HCEC 1CT (cell line): ENCODE measurements around the gene TRIOBP.

Source experiments
- DNase-seq: peaks from one replicate; pipeline ENCODE4 v3.0.0-alpha.2; 2017

TRIOBP gene

DNA sequence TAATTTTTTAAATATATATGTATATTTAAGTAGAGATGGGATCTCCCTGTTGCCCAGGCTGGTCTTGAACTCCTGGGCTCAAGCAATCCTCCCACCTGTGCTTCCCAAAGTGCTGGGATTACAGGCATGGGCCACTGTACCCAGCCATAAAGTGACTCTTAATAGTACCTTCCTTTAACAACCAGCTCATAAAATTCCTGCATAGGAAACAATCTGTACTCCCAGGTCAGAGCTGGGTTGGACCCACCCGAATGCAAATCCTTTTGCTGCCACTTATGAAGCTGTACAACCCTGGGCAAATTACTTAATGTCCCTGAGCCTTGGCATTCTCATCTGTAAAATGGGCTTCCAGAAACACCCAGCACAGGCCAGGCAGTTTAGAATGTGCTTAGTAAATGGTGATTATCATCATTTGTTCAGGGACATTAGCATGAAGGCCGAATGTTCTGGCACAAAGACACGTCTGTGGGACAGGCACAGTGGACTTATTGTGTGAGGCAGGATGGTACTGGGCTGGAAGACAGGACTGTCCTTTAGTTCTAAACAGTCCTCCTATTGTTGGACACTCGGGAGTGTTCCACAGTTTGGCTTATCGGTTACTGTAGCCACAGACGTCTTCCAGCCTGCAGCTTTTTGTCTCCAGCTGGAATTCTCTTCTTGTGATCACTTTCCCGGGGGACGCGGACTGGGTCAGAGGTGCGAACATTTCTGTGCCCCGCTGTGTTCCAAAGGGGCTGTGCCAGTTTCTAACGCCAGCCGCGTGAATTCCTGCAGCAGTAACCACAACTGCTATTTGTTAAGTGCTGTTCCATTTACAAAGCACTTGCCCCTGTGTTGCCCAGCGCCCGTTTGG, 32.4 kb upstream of the TRIOBP start:
- no peak for DNase-seq

DNA sequence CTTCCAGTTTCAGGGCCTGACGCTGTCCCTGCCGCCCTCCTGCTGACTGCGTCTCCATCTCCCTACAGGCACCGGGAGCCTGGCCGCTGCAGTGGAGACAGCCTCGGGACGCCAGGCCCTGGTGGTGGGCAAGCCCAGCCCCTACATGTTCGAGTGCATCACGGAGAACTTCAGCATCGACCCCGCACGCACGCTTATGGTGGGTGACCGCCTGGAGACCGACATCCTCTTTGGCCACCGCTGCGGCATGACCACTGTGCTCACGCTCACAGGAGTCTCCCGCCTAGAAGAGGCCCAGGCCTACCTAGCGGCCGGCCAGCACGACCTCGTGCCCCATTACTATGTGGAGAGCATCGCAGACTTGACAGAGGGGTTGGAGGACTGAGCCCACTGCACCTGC, 31.4 kb upstream of the TRIOBP start:
- DNase-seq, result no peak

DNA sequence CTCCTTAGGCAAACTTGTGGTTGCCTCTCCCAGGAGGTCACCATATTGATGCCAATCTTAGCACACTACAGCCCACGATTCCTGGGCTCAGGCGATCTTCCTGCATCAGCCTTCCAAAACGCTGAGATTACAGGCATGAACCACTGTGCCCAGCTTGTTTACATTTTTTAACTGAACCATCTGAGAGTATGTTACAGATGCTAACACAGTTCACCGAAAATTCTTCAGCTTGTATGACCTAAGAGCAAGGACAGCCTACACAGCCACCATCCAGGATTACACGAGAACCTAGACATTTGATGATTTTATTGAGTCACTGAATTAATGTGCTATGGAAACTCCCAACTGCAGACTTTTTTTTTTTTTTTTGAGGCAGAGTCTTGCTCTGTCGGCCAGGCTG, 27.3 kb upstream of the TRIOBP start:
- DNase-seq, result no peak

DNA sequence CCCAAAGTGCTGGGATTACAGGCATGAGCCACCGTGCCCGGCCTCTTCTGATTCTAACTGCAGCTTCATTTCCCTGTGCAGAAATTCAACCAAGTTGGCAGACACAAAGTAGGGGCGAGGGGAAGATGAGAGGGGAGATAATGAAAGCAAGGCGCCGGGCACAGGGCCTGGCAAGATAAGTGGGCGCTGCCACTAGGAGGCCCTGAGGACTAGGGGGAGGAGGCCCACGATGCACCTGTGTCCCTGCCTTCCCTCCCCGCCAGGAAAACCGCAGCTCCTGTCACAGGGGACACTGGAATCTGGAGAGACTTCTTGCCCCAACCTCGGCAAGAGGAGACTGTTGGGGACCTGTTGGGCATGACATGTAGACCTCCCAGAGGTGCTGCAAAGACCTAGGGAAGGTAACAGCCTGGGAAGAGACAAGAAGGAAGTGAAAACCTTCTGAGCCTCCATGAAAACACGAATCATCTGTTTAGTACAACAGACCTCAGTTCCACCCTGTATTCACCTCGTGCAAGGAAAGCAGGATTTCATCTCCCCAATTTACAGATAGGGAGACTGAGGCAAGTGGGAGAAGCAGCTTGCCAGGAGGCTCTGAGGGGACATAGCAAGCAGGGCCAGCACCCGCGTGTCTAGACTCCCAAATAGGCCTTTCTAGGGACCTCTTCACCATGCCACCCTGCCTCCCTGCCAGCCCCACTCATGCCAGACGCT, 24.5 kb upstream of the TRIOBP start:
- DNase-seq, result no peak

DNA sequence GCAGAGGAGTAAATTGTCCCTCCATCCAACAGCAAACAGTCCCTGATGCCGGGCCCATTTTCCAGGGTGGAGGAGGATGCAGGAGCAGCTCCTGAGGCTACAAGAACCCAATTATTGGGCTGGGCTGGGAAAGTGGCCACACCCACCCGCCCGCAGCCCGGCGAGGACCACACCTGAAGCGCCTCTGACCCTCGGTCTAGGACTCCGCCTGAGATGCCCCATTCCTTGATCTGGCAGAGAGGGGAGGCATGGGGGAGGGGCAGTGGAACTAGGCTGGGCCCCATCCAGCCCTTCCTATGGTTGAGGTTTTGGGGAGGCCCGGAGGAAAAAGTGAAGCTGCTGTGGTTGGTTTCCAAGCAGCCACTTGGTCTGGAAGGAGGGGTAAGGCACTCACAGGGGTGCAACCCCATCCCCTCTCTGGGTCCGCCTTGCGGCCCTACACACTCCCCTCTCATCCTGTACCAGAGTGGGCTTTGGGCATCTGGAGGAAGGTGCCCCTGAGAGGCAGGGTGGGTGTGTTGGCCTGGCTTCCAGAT, 23.9 kb upstream of the TRIOBP start:
- no peak for DNase-seq

DNA sequence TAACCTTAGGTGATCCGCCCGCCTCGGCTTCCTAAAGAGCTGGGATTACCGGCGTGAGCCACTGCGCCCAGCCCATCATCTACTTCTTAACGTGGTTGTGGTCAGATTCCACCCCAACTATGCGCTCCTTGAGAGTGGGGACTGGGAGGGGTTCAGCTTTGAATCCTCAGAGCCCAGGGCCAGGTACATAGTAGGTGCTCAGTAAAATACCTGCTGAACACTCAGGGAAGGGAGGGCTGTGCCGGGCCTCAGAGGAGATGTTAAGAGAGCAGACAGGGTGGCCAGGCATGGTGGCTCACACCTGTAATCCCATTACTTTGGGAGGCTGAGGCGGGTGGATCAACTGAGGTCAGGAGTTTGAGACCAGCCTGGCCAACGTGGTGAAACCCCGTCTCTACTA, 22.6 kb upstream of the TRIOBP start:
- DNase-seq, result no peak

DNA sequence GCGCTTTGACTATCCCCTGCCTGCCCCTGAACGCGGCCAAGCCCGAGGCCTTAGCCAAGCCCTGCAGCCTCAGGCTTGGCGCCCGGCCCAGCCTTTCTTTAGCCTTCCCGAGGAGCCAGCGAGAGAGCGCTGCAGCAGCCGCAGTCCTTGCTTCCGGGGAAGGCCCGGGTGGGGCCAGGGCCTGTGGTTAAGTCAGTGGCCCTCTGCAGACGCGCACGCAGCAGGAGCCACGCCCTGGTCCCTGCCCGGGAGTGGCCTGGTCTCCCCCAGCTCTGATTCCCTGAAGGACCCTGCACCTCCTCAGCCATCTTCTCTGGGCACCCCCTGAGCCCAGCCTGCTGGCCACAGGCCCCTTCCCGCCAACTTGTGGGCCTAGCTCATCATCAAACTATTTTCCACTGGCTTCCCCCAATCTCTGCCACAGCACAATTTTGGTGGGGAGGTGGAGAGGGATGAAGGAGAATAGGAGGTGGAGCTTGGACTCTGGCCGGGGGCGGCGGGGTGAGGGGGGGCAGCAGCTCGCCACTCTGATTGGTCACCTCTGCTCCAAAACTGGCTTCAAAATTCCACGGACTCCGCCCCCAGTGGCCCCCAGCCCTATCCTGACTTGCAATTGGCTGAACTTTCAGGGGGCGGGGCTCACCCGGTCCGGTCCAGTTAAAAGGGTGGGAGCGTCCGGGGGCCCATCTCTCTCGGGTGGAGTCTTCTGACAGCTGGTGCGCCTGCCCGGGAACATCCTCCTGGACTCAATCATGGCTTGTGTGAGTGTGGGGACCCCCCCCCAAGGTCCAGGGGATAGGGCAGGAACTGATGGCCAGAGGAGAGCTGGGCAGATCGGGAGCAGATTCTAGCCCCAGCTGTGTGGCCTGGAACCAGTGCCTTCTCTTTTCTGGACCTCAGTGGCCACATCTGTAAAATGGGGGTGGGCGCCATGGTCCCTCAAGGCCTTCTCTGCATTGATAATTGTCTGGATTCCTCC, 21.6 kb upstream of the TRIOBP start, which contains the start of gene LGALS1:
LGALS1 (plus strand) TSS at position 686 of the 979 bp plus-strand sequence; CDS start at position 753, 67 bp downstream.
- peak; percentile 97 for DNase-seq

DNA sequence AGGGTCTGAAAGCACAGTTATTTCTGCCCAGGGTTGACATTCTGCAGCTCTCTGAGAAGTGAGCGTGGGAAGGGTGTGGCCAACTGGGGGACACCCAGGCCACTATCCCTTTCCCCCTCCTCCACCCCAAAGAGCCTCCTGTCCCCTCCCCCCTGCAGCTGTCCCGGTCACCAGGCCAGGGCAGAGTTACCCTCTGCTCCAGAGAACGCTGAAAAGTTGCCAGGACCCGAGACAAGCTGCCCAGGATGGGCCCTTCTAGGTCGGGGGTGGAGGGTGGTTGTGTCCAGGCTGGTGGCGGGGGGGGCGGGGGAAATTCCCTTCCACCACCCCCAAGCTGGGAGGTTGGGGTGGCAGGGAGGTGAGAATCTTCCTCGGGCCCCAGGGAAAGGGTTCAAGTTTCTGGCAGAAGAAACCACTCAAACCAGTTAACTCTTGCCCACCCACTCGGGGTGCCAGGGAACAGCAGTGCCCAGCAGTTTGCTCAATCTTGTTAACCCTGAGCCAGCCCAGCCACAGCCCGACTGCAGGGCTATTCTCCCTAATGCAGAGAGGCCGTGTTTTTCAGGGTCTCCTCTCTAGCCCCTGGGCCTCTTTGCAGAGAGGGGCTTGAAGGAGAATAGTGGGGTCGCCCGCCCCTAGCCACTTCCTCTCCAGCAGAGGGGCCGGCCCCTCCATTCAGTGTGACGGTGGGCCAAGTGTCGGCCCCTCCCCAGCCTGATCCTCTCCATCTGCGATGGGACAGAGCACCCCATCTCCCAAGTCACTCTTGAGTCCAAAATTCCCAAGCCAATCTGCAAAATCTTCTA, 20.7 kb upstream of the TRIOBP start:
- peak; percentile 28 for DNase-seq

DNA sequence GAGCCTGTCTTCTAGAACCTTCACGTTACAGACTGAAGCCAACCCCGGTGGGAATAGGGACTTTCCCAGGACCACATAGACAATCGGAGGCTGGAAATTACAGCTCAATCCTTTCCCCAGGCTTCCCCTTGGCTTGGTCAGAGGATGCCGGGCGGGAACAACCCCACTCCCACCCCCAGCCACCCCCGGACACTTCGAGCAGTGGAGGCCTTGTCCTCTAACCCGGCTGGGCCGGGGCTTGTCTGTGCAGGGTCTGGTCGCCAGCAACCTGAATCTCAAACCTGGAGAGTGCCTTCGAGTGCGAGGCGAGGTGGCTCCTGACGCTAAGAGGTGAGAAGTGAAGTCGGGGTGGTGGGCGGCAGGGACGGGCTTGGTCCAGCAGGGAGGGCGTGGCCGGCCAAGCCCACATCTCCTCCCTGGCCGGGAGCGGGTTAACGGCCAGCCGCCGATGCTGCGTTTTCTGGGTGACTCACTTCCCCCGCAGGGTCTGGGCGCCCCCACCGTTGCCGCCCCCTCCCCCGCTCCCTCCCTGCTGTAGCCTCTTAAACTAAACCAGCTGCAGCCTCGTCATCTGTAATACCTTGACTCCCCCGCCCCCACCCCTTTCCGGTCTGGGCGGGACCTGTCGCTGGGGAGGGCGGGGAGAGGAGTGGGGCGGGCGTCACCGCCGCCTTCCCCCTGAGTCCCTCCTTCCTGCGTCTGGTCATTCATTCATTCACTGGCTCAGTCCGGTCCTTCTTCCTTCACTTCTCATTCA, 19.9 kb upstream of the TRIOBP start:
- peak; percentile 97 for DNase-seq

DNA sequence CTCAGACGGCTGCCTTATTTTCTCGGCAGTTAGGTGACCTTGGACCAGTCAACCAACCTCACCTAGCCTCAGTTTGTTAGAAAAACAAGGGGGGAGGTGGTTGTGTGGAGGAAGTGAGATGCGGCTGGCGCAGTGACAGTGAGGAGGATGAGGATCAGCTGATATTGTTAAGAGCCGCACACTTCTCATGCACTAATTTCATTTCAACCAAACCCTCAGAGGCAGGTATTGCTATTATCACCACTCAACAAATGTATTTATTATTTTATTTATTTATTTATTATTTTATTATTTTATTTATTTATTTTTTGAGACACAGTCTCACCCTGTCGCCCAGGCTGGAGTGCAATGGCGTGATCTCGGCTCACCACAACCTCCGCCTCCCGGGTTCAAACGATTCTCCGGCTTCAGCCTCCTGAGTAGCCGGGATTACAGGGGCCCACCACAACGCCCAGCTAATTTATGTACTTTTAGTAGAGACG, 19.3 kb upstream of the TRIOBP start:
- DNase-seq, result no peak

DNA sequence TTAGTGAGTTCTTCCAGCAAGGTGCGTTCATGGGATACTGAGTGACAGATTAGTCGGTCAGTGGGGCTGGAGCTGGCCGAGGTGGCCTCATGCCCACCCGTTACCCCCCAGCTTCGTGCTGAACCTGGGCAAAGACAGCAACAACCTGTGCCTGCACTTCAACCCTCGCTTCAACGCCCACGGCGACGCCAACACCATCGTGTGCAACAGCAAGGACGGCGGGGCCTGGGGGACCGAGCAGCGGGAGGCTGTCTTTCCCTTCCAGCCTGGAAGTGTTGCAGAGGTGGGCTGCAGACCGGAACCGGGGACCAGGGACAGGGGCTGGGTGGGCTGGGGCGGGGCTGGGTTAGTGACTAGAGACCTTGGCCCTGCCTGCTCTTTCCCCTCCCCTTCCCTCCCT, 18.5 kb upstream of the TRIOBP start:
- no peak for DNase-seq

DNA sequence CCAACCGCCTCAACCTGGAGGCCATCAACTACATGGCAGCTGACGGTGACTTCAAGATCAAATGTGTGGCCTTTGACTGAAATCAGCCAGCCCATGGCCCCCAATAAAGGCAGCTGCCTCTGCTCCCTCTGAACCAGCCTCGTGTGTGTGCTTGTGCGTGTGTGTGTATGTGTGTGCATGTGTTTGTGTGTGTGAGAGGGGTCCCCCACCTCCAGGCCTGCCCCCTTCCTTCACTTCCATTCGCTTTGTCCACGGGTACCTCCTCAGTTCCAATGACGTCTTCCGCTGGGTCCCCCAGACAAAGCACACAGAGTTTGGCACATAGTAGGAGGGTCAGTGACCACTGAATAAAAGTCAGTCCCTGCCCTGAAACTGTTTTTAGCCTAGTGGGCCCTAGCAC, 17.2 kb upstream of the TRIOBP start:
- no peak for DNase-seq

DNA sequence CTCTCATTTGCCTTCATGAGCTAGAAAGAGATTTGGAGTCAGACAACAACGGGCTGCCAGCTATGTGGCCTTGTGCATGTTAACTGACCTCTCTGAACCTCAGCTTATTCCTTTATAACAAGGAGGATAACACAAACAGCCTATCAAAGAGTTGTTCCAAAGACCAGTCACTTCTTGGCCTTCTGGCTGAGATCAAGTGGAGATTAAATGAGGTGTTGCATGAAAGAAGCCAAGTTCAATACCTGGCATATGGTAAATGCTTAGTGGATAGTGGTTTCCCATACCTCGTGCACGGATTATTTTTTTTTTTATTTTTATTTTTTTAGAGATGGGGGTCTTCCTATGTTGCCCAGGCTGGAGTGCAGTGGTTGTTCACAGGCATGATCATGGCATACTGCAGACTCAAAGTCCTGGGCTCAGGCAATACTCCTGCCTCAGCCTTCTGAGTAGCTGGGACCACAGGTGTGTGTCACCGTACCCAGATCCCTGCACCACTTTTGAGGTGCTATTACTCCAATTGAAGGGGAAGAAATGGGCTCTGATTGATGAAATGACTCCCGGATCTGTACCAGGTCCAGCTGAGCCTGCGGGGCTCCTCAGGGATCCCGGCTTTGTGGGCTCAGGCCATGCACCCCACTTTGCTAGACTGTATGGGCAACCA, 16.5 kb upstream of the TRIOBP start:
- DNase-seq, result peak; percentile 37

DNA sequence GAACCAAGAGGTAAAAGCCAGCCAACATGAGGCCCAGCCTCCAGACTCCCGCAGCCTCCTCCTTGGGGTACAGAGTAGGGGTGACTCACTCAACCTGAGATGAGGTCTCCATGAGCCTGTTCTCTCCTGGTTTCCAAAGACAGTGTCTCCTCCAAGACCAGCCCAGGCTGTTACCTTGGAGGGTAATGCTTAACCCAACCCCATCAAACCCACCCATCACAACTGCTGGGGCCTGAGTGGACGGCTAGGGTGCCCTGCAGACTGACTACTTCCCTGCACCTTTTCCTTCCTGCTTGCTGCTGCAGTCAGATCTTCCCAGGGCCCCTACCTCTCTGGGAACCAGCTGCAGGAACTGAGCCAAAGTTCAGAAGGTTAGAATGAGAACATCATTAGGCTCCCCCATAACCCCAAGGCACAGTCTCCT, 15.8 kb upstream of the TRIOBP start:
- peak; percentile 52 for DNase-seq

DNA sequence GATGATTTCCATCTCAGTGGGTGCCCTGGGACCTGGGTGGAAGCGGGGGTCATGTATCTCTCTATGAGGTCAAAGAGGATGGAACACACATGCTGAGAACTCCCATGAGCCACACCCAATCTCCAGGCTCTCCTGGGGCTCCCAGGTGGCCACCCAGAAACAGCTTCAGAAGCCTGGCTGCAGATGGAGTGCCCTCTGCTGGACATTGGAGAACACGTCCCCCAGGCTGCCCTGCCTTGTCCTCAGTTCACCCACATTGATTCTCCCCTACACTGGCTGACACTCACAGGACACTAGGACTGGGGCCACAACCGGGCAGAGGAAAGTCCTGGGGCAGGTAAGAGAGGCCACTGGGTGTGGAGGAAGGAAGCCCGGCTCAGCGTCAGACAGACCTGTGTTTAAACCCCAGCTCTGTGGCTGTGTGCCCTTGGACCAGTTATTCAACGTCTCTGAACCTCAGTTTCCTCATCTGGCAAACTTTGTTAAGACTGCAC, 15.2 kb upstream of the TRIOBP start:
- peak; percentile 81 for DNase-seq

DNA sequence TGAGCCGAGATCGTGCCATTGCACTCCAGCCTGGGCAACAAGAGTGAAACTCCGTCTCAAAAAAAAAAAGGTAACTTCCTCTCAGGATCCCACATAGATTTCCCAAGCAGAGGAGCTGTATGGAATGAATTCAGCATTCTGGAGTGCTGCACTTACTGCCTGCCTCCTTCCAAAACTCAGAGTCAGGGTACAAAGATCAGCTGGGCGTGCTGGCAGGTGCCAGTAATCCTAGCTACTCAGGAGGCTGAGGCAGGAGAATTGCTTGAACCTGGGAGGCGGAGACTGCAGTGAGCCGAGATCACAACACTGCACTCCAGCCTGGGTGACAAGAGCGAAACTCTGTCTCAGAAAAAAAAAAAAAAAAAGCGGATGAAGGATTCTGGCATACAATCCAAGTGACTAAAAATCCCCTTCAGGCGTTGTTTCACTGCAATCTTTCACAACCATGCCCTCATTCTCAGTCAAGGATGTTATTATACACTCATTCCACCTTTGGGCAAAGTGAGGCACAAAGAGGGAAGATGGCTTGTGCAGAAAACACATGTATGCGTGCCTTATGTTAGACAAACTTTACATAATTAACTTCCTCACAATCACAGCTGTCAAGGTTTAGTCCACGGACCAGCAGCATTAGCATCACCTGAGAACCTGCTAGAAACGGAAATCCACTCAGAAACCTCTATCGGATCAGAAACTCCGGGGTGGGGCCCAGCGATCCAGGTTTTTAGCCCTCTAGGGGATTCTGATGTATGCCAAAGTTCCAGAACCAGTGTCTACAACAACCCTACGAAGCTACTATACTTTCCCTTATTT, 11.8 kb upstream of the TRIOBP start:
- no peak for DNase-seq

DNA sequence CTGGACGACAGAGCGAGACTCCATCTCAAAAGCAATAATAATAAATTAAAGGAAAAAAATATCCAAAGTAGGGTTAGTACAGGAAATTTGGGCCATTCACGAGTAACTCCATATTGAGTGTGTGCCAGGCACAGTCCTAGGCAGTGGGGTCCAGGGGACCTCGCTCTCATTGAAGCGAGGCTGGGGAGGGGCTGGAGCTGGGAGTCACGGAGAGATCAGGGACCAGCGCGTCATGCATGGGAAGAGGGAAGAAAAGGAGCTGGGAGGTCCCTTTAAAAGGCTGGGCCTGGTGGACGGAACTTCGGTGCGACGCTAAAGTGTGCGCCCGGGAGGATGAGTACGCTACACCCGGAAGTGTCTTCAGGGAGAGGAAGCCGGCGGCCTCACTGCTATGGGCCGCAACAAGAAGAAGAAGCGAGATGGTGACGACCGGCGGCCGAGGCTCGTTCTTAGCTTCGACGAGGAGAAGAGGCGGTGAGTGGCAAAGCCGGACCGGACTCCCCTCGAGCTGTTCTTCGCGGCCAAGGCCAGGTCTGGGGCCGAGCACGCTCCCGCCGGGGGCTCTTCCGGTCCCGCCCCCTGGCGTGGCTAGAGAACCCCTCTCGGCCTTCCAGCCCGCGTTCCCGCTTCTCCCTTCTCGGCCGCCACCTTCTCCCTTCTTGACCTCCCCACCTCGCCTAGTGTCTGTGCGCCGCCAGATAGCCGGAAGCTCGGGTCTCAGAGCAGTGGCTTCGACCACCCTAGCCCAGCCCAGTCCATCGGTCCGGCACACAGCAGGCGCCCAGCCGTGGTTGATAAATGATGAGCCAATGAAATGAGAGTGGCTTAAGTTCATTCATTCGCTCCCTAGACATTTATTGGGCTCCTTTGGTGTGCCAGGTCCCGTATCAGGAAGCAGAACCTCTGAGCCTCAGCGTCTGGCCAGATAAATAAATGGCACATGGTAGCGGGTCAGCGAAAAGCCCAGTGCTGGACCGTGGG, 10.6 kb upstream of the TRIOBP start, which contains the start of gene NOL12:
NOL12 (plus strand) TSS at position 342 of the 981 bp plus-strand sequence; CDS start at position 392, 50 bp downstream.
- DNase-seq, result peak; percentile 85

DNA sequence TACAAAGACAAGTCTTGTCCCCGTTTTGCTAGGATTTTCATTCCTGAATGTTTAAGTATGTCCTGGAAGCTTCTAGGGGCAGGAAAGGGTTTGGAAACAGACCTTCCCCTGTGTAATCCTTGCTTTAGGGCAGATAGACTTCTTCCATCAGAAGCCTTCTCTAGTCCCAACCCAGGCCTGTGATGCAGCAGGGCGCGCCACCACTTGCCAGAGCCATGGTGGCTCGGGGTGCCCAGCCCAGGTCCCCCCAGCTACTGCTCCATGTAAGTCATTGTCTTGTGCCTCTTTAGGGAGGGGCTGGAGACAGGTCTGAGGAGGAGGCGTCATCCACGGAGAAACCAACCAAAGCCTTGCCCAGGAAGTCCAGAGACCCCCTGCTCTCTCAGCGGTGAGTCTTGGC, 6.4 kb upstream of the TRIOBP start:
- DNase-seq, result no peak
